LNCAP (cell line): ENCODE data around the gene FCSK.

Source experiments
- CTCF ChIP-seq: fragments of 450-650 bp; IDR thresholded peaks from 2 replicates; pipeline ENCODE4 v1.5.1; 2017; ENCODE audit warnings: mild to moderate bottlenecking

Gene FCSK

GRCh38 chr16:70418993-70419318 lies 35.4 kb upstream of the FCSK start:
- no peak for TF ChIP-seq CTCF

- no peak for TF ChIP-seq CTCF
Measured at GRCh38 chr16:70419384-70420327, 34.7 kb upstream of the FCSK start.

GRCh38 chr16:70421014-70421413 lies 33.4 kb upstream of the FCSK start:
- TF ChIP-seq CTCF: no peak

GRCh38 chr16:70421473-70422311 lies 32.7 kb upstream of the FCSK start:
- TF ChIP-seq CTCF: no peak

GRCh38 chr16:70422543-70422942 lies 31.9 kb upstream of the FCSK start:
- no peak for TF ChIP-seq CTCF

GRCh38 chr16:70427786-70428177 lies 26.6 kb upstream of the FCSK start:
- TF ChIP-seq CTCF: no peak

GRCh38 chr16:70428178-70428998 lies 26.0 kb upstream of the FCSK start:
- TF ChIP-seq CTCF: no peak
